ENCODE data around the gene TBC1D22A.
"Not testable (repeated sequence)": the region's sequence is repeated elsewhere in the genome, so short reads cannot be mapped to it uniquely, and the experiment has no call there.

The TBC1D22A gene

GRCh38 chr22:47046411-47047065, 284.1 kb downstream of the TBC1D22A start:
- TF ChIP-seq POLR2A (IDR thresholded peaks at IDR 0.05; ENCODE audit: low read length) (no peak), GATA1 (IDR thresholded peaks at IDR 0.05; ENCODE audit: low read depth, low read length) (no peak)
- DNase-seq: no peak

DNA sequence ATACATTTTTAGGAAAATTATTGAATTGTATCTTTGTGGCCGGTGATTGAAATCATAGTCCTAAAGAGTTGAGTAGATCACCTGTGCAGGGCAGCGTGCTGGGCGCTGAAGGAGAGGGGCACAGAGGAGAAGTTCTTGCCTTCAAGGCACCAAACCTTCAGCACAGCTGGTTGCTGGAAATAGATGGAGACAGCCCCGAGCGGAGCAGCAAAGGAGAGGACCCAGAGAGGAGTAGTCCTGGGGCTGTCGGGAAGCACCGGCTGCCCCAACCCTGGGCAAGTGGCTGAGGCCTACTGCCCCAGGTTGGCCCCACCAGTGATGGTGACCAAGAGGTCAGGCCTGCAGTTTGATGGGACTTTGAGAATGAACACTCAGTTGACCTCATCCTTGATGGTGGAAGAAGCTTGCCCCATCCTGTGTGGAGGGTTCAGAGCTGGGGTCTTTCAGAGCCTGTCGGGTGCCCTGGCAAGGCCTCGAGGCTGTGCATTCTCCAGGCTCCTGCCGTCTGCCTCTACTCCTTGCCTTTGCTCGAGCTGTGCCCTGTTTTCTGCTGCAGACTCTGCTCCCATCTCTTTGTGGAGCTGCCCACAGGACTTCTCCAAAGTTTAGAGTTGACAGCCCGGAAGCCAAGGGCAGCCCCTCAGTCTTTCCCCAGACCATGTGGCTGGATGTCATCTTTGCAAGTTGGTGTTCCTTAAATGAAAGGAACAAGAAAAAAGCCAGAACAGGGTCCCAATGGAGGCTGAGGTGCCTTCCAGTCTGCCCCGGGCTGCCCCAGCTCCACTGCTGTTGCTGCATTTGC, 285.1 kb downstream of the TBC1D22A start:
- TF ChIP-seq GATA1 (IDR thresholded peaks at IDR 0.05; ENCODE audit: low read depth, low read length) (no peak), POLR2A (IDR thresholded peaks at IDR 0.05; ENCODE audit: low read length) (no peak)
- DNase-seq: no peak

DNA sequence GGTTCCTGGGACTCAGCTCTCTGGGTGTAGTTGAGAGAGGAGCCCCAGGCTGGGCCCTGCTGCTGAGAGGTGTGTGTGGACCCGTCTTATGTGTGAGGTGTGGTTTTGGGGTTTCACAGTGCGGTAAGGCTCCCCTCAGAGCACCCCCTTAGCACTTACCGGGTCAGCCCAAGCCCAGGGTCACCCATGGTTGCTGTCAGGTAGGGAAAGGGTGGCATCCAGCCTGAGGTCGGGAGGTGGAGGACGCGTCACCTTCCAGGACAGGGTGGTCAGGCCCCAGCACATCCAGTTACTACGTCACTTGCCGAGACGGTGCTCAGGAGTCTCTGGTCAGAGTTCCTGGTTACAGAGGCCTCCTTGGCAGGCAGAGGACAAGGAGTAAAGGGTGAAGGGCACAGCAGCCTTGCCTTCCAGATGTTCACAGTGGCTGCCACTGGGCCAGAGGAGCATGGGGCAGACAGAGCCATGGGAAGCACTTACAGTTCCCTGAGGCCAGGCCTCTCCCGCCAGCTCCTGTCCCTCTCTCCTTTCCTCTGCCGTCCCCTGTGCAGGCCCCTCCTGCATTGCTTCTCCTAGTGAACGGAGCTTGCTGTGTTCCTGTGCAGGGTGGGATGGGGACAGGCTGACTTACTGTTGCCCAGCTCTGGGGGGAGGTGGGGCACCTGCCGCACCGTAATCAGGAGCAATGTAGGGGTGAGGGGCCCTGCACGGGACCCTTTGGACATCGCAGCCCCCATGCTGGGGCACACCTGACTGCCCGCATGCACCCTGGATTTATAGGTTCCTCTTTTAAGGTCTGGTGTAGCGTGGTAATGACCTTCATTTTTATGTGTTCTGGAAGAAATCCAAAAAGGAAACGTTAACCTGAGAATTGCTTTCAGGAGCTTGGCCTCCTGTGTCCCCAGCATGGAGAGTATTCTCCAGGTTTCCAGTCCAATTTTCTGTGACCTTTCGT, 285.9 kb downstream of the TBC1D22A start:
- TF ChIP-seq GATA1 (IDR thresholded peaks at IDR 0.05; ENCODE audit: low read depth, low read length) (no peak), POLR2A (IDR thresholded peaks at IDR 0.05; ENCODE audit: low read length) (no peak)
- DNase-seq: no peak

- TF ChIP-seq POLR2A (IDR thresholded peaks at IDR 0.05; ENCODE audit: low read length) (no peak), GATA1 (IDR thresholded peaks at IDR 0.05; ENCODE audit: low read depth, low read length) (no peak)
- DNase-seq: no peak
Observed at GRCh38 chr22:47049078-47049624, 286.7 kb downstream of the TBC1D22A start.

DNA sequence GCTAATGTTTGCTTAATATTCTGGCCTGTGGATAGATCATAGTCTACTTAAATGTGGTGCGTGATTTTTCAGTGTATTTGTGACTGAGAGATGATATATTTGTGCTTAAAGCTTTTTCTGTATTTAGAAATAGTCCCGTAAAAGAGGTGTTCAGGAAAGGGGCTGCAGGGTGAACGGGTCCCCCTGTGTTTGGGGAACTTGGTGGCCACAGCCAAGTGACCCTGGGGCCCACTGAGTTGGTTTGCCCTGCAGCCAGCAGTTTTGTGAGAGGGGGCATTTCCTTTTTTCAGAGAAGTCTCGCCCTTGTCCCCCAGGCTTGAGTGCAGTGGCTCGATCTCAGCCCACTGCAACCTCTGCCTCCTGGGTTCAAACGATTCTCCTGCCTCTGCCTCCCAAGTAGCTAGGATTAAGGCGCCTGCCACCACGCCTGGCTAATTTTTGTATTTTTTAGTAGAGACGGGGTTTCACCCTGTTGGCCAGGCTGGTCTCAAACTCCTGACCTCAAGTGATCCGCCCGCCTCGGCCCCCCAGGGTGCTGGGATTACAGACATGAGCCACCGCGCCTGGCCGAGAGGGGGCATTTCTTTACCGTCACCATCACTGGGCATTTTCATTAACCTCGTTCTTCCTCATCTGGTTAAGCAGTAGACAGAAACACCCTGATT, 287.4 kb downstream of the TBC1D22A start:
- DNase-seq: not testable (repeated sequence)

GRCh38 chr22:47050401-47051051, 288.1 kb downstream of the TBC1D22A start:
- DNase-seq: no peak

GRCh38 chr22:47051441-47052071, 289.1 kb downstream of the TBC1D22A start:
- TF ChIP-seq POLR2A (IDR thresholded peaks at IDR 0.05; ENCODE audit: low read length): no peak
- no peak for TF ChIP-seq GATA1 (IDR thresholded peaks at IDR 0.05; ENCODE audit: low read depth, low read length)
- DNase-seq: no peak

More at GRCh38 chr22:47050401-47051051, 288.1 kb downstream of the TBC1D22A start:
- TF ChIP-seq GATA1 (IDR thresholded peaks at IDR 0.05; ENCODE audit: low read depth, low read length): no peak
- no peak for TF ChIP-seq POLR2A (IDR thresholded peaks at IDR 0.05; ENCODE audit: low read length)

DNA sequence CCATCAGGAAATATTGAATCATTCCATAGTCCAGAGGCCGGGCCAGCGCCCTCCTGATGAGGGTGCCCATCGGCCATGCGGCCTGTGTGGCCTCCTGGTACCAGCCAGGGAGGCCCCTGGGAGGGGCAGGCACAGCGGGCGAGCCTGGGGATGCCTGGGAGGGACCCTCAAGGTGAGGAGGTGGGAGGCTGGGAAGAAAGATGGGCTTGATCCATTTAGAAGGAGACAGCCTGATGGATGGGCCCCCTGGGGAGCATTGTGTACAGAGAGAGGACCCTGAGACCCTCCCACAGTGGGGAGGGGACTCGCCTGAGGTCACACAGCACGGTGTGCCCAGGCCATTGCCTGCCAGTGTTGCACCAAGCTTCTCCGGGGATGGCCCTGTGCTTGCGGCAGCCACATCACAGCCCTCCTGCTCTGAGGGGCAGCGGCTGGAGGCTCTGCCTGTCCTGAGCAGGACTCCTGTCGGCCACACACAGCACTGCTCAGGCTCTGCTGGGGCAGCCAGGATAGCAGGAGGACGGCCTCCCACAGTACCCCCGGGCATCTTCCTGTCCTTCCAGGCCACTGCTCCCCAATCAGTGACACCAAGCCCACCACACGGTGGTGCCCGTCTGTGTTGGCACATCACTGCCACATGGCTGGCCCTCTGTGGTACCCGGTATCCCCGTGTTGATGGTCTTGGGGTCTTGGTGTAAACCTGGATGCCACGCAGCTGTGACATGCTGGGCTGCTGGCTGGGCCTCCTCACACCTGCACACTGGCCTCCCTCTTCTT, 290.0 kb downstream of the TBC1D22A start:
- TF ChIP-seq POLR2A (IDR thresholded peaks at IDR 0.05; ENCODE audit: low read length): no peak
- TF ChIP-seq GATA1 (IDR thresholded peaks at IDR 0.05; ENCODE audit: low read depth, low read length): no peak
- no peak for DNase-seq

- DNase-seq: no peak
Observed at GRCh38 chr22:47053013-47053725, 290.7 kb downstream of the TBC1D22A start.

DNA sequence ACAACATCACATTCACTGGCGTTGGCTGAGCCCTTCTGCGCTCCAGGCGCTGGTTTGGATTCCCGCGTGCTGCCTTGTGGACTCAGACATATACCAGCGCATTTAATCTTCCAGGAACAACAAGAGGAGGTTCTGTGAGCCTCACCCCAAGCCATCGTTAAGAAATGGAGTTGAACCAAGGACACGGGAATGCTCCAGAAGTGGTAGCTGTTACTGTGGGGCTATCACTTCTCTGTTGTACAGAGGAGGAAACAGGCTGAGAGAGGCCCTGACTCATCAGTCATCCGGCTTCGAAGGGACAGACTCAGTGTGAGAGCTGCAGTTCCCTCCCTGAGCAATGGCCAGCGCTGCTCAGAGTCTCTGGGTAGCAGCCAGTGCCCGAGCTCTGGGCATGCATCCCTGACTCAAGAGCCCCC, 291.3 kb downstream of the TBC1D22A start:
- DNase-seq: peak in 1 of 2 experiments; percentile 22
- no peak for TF ChIP-seq GATA1 (IDR thresholded peaks at IDR 0.05; ENCODE audit: low read depth, low read length)
- no peak for TF ChIP-seq POLR2A (IDR thresholded peaks at IDR 0.05; ENCODE audit: low read length)

More at GRCh38 chr22:47053013-47053725, 290.7 kb downstream of the TBC1D22A start:
- no peak for TF ChIP-seq GATA1 (IDR thresholded peaks at IDR 0.05; ENCODE audit: low read depth, low read length)
- no peak for TF ChIP-seq POLR2A (IDR thresholded peaks at IDR 0.05; ENCODE audit: low read length)
